Stimulated activated CD4-positive, alpha-beta T cell treated with anti-CD3 and anti-CD28 coated beads, Interleukin-15, amount 100 ng/mL, for 1 hour (primary cell): ENCODE results near the gene DHRS4L2.
"Not testable (repeated sequence)": the region's sequence is repeated elsewhere in the genome, so short reads cannot be mapped to it uniquely, and the experiment has no call there.

Source experiments
- DNase-seq, 2 donors: peaks; one replicate each; pipeline ENCODE4 v3.0.0-alpha.2; 2020; ENCODE audit warnings: low read depth in 1 of 2, low spot score in 1 of 2

Gene DHRS4L2

DNA sequence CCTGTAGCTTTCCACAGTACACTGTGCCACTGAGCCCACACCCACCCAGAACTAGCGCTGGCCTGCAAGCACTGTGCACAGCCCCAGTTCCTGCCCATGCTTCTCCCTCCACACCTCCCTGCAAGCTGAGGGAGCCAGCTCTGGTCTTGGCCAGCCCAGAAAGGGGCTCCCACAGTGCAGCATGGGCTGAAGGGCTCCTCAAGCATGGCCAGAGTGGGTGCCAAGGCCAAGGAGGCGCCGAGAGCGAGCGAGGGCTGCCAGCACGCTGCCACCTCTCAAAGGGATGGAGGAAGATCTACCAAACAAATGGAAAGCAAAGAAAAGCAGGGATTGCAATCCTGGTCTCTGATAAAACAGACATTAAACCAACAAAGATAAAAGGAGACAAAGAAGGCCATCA, 27.0 kb downstream of the DHRS4L2 start:
- not testable (repeated sequence) for DNase-seq

GRCh38 chr14:24018978-24019377, 30.2 kb downstream of the DHRS4L2 start:
- not testable (repeated sequence) for DNase-seq

GRCh38 chr14:24019944-24020343, 31.2 kb downstream of the DHRS4L2 start:
- not testable (repeated sequence) for DNase-seq

- not testable (repeated sequence) for DNase-seq
These were observed 31.8 kb downstream of the DHRS4L2 start for GRCh38 chr14:24020520-24020919.

- DNase-seq: not testable (repeated sequence)
These were observed 36.2 kb downstream of the DHRS4L2 start for GRCh38 chr14:24024939-24025418.

DNA sequence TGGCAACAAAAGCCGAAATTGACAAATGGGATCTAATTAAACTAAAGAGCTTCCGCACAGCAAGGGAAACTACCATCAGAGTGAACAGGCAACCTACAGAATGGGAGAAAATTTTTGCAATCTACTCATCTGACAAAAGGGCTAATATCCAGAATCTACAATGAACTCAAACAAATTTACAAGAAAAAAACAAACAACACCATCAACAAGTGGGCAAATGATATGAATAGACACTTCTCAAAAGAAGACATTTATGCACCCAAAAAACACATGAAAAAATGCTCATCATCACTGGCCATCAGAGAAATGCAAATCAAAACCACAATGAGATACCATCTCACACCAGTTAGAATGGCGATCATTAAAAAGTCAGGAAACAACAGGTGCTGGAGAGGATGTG, 41.0 kb downstream of the DHRS4L2 start:
- DNase-seq: not testable (repeated sequence)

GRCh38 chr14:24031331-24031730, 42.6 kb downstream of the DHRS4L2 start:
- not testable (repeated sequence) for DNase-seq

GRCh38 chr14:24032727-24033418, 44.1 kb downstream of the DHRS4L2 start:
- DNase-seq: no peak

GRCh38 chr14:24035769-24036168, 47.0 kb downstream of the DHRS4L2 start:
- not testable (repeated sequence) for DNase-seq

DNA sequence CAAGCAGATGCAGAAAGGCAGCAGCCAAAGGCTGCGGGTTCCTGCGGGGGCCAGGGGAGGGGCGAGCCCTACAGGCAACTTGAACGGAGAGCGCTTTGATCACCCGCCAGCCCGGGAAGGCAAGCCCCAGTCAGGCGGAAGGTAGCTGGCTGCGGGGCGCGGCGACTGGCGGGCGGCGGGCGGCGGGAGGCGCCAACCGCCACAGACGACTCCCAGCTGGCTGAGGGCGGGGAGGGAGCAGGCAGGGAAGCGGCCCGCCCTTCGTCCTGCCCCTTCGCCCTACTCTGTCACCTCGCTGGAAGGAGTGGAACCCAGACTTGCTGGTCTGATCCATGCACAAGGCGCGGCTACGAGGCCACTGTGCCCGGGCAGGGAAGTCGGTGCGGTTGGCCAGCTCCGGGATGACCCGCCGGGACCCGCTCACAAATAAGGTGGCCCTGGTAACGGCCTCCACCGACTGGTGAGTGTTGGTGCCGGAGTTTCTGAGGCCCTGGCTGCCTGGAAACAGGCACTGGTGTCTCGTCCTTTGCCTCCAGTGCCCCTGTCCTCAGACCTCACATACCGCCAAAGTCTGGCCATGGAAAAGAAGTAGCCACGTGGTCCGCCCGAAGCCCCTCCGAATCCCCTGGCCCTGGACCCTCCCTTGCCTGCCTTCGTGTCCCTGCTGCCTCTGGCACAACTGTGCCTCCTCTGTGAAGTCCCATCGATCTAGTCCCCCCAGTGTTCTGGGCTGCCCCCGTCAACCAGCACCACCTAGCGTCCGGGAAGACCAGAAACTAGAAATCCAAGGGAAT, 47.6 kb downstream of the DHRS4L2 start:
- DNase-seq: peak; percentile 34 to 38

- DNase-seq: not testable (repeated sequence)
These were observed 48.4 kb downstream of the DHRS4L2 start for GRCh38 chr14:24036963-24037657.

GRCh38 chr14:24037658-24038037, 48.9 kb downstream of the DHRS4L2 start:
- DNase-seq: no peak

DNA sequence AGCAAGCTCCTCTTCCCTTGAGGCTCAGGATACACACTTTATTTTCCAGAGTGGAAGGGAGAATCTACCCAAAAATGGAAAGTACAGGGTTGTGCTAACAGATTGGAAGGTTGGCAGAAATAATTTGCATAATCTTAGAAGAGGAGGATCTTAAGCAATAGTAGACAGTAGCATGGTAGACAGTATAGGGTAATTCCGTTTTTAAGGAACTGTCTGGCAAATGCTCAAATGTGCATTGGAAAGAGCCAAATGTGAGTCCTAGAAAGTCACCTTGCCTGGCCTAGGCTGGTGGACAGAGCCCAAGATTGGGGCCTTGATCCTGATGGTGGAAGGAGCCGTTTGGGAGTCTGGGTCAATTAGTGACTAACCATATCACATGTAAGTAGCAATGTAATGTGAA, 50.0 kb downstream of the DHRS4L2 start:
- no peak for DNase-seq

DNA sequence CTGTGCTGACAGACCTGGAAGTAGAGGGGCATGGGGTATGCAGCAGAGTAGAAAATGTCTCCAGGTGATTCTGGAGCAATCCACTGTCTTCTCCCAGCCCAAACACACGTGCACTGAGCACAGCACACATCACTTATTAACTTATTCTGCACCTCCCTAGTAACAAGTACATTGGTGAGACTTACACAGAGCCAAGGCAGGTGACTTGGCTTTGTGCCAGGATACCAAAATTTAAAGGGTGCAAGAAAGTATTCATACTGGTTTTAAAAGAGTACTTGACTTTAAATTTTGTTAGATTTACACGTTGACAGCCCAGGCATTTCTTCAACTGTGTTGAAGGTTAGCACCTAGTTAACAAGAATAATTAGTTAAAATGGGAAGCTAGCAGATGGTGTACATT, 52.0 kb downstream of the DHRS4L2 start:
- DNase-seq: no peak

DNA sequence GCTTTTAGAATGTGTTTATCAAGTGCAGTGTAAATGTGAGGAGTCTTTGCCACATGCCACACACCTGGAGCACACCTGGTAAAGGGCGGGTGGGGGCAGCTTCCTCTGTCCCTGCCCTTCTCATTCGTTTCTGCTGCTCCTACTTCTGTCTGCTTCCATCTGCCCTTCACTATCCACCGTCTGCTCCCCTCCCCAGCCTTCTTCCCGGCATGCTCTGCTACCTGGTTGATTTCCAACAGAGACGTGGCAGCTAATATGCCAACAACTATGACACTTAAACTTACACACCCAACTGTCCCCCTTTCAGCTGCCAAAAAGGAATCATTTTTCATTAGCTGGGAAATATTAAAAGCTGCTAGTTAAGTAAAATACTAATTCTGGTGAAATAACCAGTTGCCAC, 54.0 kb downstream of the DHRS4L2 start:
- no peak for DNase-seq

GRCh38 chr14:24049002-24049401, 60.3 kb downstream of the DHRS4L2 start:
- DNase-seq: not testable (repeated sequence)

DNA sequence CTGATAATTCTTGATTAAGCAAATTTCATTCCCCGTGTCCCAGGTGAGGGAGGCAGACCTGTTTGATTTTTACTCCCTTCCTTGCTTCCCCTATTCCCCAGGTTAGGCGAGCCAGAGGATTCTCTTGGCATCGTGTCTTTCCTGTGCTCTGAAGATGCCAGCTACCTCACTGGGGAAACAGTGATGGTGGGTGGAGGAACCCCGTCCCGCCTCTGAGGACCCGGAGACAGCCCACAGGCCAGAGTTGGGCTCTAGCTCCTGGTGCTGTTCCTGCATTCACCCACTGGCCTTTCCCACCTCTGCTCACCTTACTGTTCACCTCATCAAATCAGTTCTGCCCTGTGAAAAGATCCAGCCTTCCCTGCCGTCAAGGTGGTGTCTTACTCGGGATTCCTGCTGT, 62.0 kb downstream of the DHRS4L2 start:
- not testable (repeated sequence) for DNase-seq

GRCh38 chr14:24051176-24051788, 62.6 kb downstream of the DHRS4L2 start:
- DNase-seq: peak in 1 of 2 donors; percentile 18

GRCh38 chr14:24051789-24052655, 63.3 kb downstream of the DHRS4L2 start, which contains the start of gene CARMIL3:
TSS of gene CARMIL3 (plus strand) at chr14:24052009. CDS start at chr14:24052154, 145 bp downstream.
- DNase-seq: peak; percentile 22 to 48
